22Rv1 (cell line): ENCODE results near the gene CERT1.

Experiments used
- H3K27ac ChIP-seq: fragments of 450-650 bp; 2 replicates; pipeline ENCODE4 v1.5.1; 2017
- CTCF ChIP-seq: fragments of 450-650 bp; IDR thresholded peaks from 2 replicates; pipeline ENCODE4 v1.5.1; 2017; ENCODE audit warnings: mild to moderate bottlenecking
- ZFX ChIP-seq: fragments of 450-650 bp; IDR thresholded peaks from 2 replicates; pipeline ENCODE4 v1.6.1; 2017; ENCODE audit warnings: antibody characterized with exemption, borderline replicate concordance

The CERT1 gene

GRCh38 chr5:75446068-75446467, 65.4 kb downstream of the CERT1 start:
- no peak overlapping the region for H3K27ac ChIP-seq
- no peak for TF ChIP-seq CTCF
- TF ChIP-seq ZFX = no peak

GRCh38 chr5:75441560-75441959, 69.9 kb downstream of the CERT1 start:
- no peak overlapping the region for H3K27ac ChIP-seq
- TF ChIP-seq ZFX (no peak), CTCF (no peak)

- no peak overlapping the region for H3K27ac ChIP-seq
- no peak for TF ChIP-seq ZFX
- no peak for TF ChIP-seq CTCF
These were observed 72.2 kb downstream of the CERT1 start for GRCh38 chr5:75439276-75439675.

GRCh38 chr5:75438722-75439121, 72.7 kb downstream of the CERT1 start:
- no peak for TF ChIP-seq CTCF
- no peak overlapping the region for H3K27ac ChIP-seq

- H3K27ac ChIP-seq = no peak overlapping the region
- TF ChIP-seq ZFX (no peak), CTCF (no peak)
These were observed 76.3 kb downstream of the CERT1 start for GRCh38 chr5:75435096-75435495.

- no peak overlapping the region for H3K27ac ChIP-seq
- TF ChIP-seq CTCF = no peak
- no peak for TF ChIP-seq ZFX
These were observed 77.5 kb downstream of the CERT1 start for GRCh38 chr5:75433814-75434506.

GRCh38 chr5:75414241-75414640, 97.2 kb downstream of the CERT1 start:
- H3K27ac ChIP-seq = no peak overlapping the region
- TF ChIP-seq ZFX = no peak
- TF ChIP-seq CTCF = no peak
